BLaER1 (cell line): ENCODE measurements around the gene CMTM1.

Experiments used
- H3K27ac ChIP-seq: shearing (Covaris generic); formaldehyde crosslinking; 2 replicates; pipeline ENCODE4 v1.8.1; 2022
- H3K27me3 ChIP-seq: shearing (Covaris generic); formaldehyde crosslinking; 2 replicates; pipeline ENCODE4 v1.8.1; 2022
- H3K36me3 ChIP-seq: shearing (Covaris generic); formaldehyde crosslinking; 2 replicates; pipeline ENCODE4 v1.8.1; 2022
- H3K4me1 ChIP-seq: shearing (Covaris generic); formaldehyde crosslinking; 2 replicates; pipeline ENCODE4 v1.8.1; 2022
- H3K4me2 ChIP-seq: shearing (Covaris generic); formaldehyde crosslinking; 2 replicates; pipeline ENCODE4 v1.8.1; 2022
- H3K4me3 ChIP-seq: shearing (Covaris generic); formaldehyde crosslinking; 2 replicates; pipeline ENCODE4 v1.8.1; 2022
- H3K9ac ChIP-seq: shearing (Covaris generic); formaldehyde crosslinking; 2 replicates; pipeline ENCODE4 v1.8.1; 2022
- H3K9me3 ChIP-seq: shearing (Covaris generic); formaldehyde crosslinking; 2 replicates; pipeline ENCODE4 v1.8.1; 2022
- H4K20me1 ChIP-seq: shearing (Covaris generic); formaldehyde crosslinking; 2 replicates; pipeline ENCODE4 v1.8.1; 2022
- Cebpa-rat ChIP-seq: shearing (Covaris generic); IDR thresholded peaks from 2 replicates; pipeline ENCODE4 v1.8.1; 2022

CMTM1 gene

GRCh38 chr16:66598111-66598510, 31.9 kb downstream of the CMTM1 start:
- no peak overlapping the region for H3K9ac ChIP-seq
- no peaks in the 10 kb centered on the region for H4K20me1 ChIP-seq
- H3K4me2 ChIP-seq = no peak overlapping the region
- no peak overlapping the region for H3K27ac ChIP-seq
- peaks cover 17% of the 10 kb centered on the region for H3K9me3 ChIP-seq
- H3K27me3 ChIP-seq = no peaks in the 10 kb centered on the region
- no peak overlapping the region for H3K4me3 ChIP-seq
- H3K4me1 ChIP-seq = peaks cover 37% of the 10 kb centered on the region
- TF ChIP-seq Cebpa-rat = no peak
- H3K36me3 ChIP-seq = peaks cover 5% of the 10 kb centered on the region; the same call in 1 of the 2 replicates

GRCh38 chr16:66599726-66600125, 33.5 kb downstream of the CMTM1 start:
- H3K27ac ChIP-seq = no peak overlapping the region
- H3K27me3 ChIP-seq = no peaks in the 10 kb centered on the region
- H3K9me3 ChIP-seq = peaks cover 17% of the 10 kb centered on the region
- H3K4me3 ChIP-seq = no peak overlapping the region
- H3K4me2 ChIP-seq = no peak overlapping the region
- H3K36me3 ChIP-seq = peaks cover 5% of the 10 kb centered on the region; the same call in 1 of the 2 replicates
- H3K9ac ChIP-seq = no peak overlapping the region
- TF ChIP-seq Cebpa-rat = no peak
- no peaks in the 10 kb centered on the region for H4K20me1 ChIP-seq
- H3K4me1 ChIP-seq = peaks cover 36% of the 10 kb centered on the region

GRCh38 chr16:66600477-66600876, 34.2 kb downstream of the CMTM1 start:
- TF ChIP-seq Cebpa-rat = no peak
- H3K4me2 ChIP-seq = no peak overlapping the region
- H3K36me3 ChIP-seq = peaks cover 5% of the 10 kb centered on the region; the same call in 1 of the 2 replicates
- H3K27me3 ChIP-seq = no peaks in the 10 kb centered on the region
- H4K20me1 ChIP-seq = peaks cover 2% of the 10 kb centered on the region
- H3K9ac ChIP-seq = no peak overlapping the region
- H3K27ac ChIP-seq = no peak overlapping the region
- no peak overlapping the region for H3K4me3 ChIP-seq
- peaks cover 17% of the 10 kb centered on the region for H3K9me3 ChIP-seq
- peaks cover 29% of the 10 kb centered on the region for H3K4me1 ChIP-seq

- peak overlapping the region; percentile 90 for H3K4me2 ChIP-seq
- peak overlapping the region; percentile 15 for H3K4me3 ChIP-seq
- no peak overlapping the region for H3K9ac ChIP-seq
- H3K27ac ChIP-seq = peak overlapping the region; percentile 68
- no peaks in the 10 kb centered on the region for H3K27me3 ChIP-seq
- peaks cover 5% of the 10 kb centered on the region; the same call in 1 of the 2 replicates for H3K36me3 ChIP-seq
- no peak for TF ChIP-seq Cebpa-rat
- H3K4me1 ChIP-seq = peaks cover 39% of the 10 kb centered on the region
- peaks cover 17% of the 10 kb centered on the region for H3K9me3 ChIP-seq
- peaks cover 12% of the 10 kb centered on the region for H4K20me1 ChIP-seq
These were observed 35.2 kb downstream of the CMTM1 start for GRCh38 chr16:66601471-66601870.

GRCh38 chr16:66603537-66604375, 37.5 kb downstream of the CMTM1 start:
- no peaks in the 10 kb centered on the region for H3K27me3 ChIP-seq
- peaks cover 62% of the 10 kb centered on the region for H3K4me1 ChIP-seq
- H3K4me2 ChIP-seq = peak overlapping the region; percentile 90
- peak overlapping the region; percentile 94 for H3K4me3 ChIP-seq
- TF ChIP-seq Cebpa-rat = no peak
- H3K27ac ChIP-seq = peak overlapping the region; percentile 94
- H3K9me3 ChIP-seq = peaks cover 17% of the 10 kb centered on the region
- peaks cover 35% of the 10 kb centered on the region for H4K20me1 ChIP-seq
- peak overlapping the region; percentile 75 for H3K9ac ChIP-seq
- H3K36me3 ChIP-seq = peaks cover 7% of the 10 kb centered on the region

GRCh38 chr16:66604376-66605176, 38.3 kb downstream of the CMTM1 start, which contains the start of gene CMTM3:
TSS of gene CMTM3 (plus strand) at chr16:66604704. CDS start at chr16:66604806, 102 bp downstream.
- Histone ChIP-seq H3K27ac (peak within 1 kb of the TSS; percentile 94), H3K4me2 (peak within 1 kb of the TSS; percentile 90), H3K4me1 (peaks cover 70% of the 10 kb centered on the region), H3K9ac (peak within 1 kb of the TSS; percentile 94), H3K4me3 (peak within 1 kb of the TSS; percentile 94), H3K9me3 (peaks cover 17% of the 10 kb centered on the region), H3K27me3 (no peaks in the 10 kb centered on the region), H3K36me3 (peaks cover 16% of the 10 kb centered on the region), H4K20me1 (peaks cover 43% of the 10 kb centered on the region)
- no peak for TF ChIP-seq Cebpa-rat

- peak overlapping the region; percentile 94 for H3K4me3 ChIP-seq
- H3K9me3 ChIP-seq = peaks cover 16% of the 10 kb centered on the region
- peaks cover 51% of the 10 kb centered on the region for H4K20me1 ChIP-seq
- peak overlapping the region; percentile 94 for H3K9ac ChIP-seq
- peaks cover 76% of the 10 kb centered on the region for H3K4me1 ChIP-seq
- peak overlapping the region; percentile 86 for H3K4me2 ChIP-seq
- peaks cover 24% of the 10 kb centered on the region for H3K36me3 ChIP-seq
- no peak for TF ChIP-seq Cebpa-rat
- H3K27ac ChIP-seq = peak overlapping the region; percentile 94
- no peaks in the 10 kb centered on the region for H3K27me3 ChIP-seq
These were observed 39.1 kb downstream of the CMTM1 start for GRCh38 chr16:66605177-66605978.

GRCh38 chr16:66605979-66606751, 39.9 kb downstream of the CMTM1 start:
- 0 out of 2 replicates have a peak, but pooled peaks have one; percentile 23 for TF ChIP-seq Cebpa-rat
- peak overlapping the region; percentile 94 for H3K27ac ChIP-seq
- peaks cover 8% of the 10 kb centered on the region for H3K9me3 ChIP-seq
- peaks cover 31% of the 10 kb centered on the region for H3K36me3 ChIP-seq
- H3K9ac ChIP-seq = peak overlapping the region; percentile 94
- peaks cover 59% of the 10 kb centered on the region for H4K20me1 ChIP-seq
- H3K4me2 ChIP-seq = peak overlapping the region; percentile 86
- H3K4me1 ChIP-seq = peaks cover 75% of the 10 kb centered on the region
- peak overlapping the region; percentile 94 for H3K4me3 ChIP-seq
- no peaks in the 10 kb centered on the region for H3K27me3 ChIP-seq
